Stimulated activated CD8-positive, alpha-beta memory T cell treated with anti-CD3 and anti-CD28 coated beads, Interleukin-7, amount 100 ng/mL, for 1 hour (primary cell): ENCODE measurements around the gene ITGA5.

Experiments used
- DNase-seq, 2 donors: peaks; one replicate each; pipeline ENCODE4 v3.0.0-alpha.2; 2020; ENCODE audit warnings: low read depth in 2 of 2

The ITGA5 gene

GRCh38 chr12:54389134-54389508, 29.9 kb downstream of the ITGA5 start:
- no peak for DNase-seq

GRCh38 chr12:54388237-54389133, 30.6 kb downstream of the ITGA5 start:
- DNase-seq, result no peak

GRCh38 chr12:54387114-54387467, 32.0 kb downstream of the ITGA5 start:
- no peak for DNase-seq

GRCh38 chr12:54386403-54387113, 32.5 kb downstream of the ITGA5 start:
- DNase-seq, result no peak

GRCh38 chr12:54385251-54385914, 33.7 kb downstream of the ITGA5 start:
- DNase-seq, result no peak

GRCh38 chr12:54384591-54385041, 34.5 kb downstream of the ITGA5 start, which contains the start of gene ZNF385A:
Gene ZNF385A, minus strand, starts transcription at chr12:54384733. Its CDS starts 219 bp downstream, at chr12:54384514.
- DNase-seq, result no peak

- no peak for DNase-seq
These were observed 35.9 kb downstream of the ITGA5 start for GRCh38 chr12:54383041-54383609.

- DNase-seq, result no peak
These were observed 37.9 kb downstream of the ITGA5 start for GRCh38 chr12:54381136-54381535.

GRCh38 chr12:54379398-54380201, 39.5 kb downstream of the ITGA5 start:
- DNase-seq, result peak; percentile 70 to 76

- DNase-seq, result no peak
These were observed 40.2 kb downstream of the ITGA5 start for GRCh38 chr12:54378796-54379397.

- DNase-seq, result no peak
These were observed 41.1 kb downstream of the ITGA5 start for GRCh38 chr12:54377797-54378515.

- DNase-seq, result no peak
These were observed 42.1 kb downstream of the ITGA5 start for GRCh38 chr12:54377007-54377406.

- no peak for DNase-seq
These were observed 42.5 kb downstream of the ITGA5 start for GRCh38 chr12:54376596-54376995.

- DNase-seq, result no peak
These were observed 43.8 kb downstream of the ITGA5 start for GRCh38 chr12:54375259-54375579.

- DNase-seq, result no peak
These were observed 44.4 kb downstream of the ITGA5 start for GRCh38 chr12:54374562-54375258.

- no peak for DNase-seq
These were observed 45.2 kb downstream of the ITGA5 start for GRCh38 chr12:54373649-54374561.

- no peak for DNase-seq
These were observed 46.8 kb downstream of the ITGA5 start for GRCh38 chr12:54372113-54372806.
